Jurkat, Clone E6-1 (cell line): ENCODE results near the gene HMG20A.

ENCODE experiments used
- DNase-seq: peaks from one replicate; pipeline ENCODE4 v3.0.0-alpha.2; 2011; ENCODE audit warnings: low read depth, low spot score
- H3K4me3 ChIP-seq: 2 replicates; pipeline ENCODE4 v1.5.1; 2011; ENCODE audit warnings: mild to moderate bottlenecking, low read length, control low read depth, moderate library complexity

The HMG20A gene

DNA sequence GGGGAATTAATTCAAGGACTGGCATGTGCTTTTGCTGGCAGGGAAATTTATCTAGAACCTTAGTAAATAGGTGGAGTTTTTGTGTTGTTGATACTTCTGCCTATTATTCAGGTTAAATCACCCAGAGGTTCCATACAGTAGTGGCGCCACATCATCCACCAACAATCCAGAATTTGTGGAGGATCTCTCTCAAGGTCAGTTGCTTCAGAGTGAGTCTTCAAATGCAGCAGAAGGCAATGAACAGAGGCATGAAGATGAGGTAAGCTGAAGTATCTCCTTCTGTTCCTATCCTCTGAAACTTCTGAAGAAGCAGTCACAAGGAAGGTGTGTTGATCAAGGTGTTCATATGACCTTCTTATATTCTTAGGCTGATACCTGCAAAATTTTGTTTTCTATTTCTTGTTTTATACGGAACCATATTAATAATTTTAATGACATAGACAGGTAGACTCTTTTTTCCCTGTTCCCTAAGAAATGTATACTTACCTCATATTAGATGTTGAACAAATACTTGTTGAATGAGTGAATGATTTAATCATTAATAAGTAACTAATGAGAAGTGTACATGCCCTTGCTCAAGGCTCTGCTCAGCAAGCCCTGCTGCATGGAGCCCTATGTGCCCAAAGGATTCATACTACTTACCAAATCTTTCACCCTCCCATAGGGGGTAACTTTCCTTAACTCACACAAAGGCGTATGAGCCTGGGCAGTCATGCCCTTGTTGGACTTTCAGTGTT is 43.6 kb downstream of the HMG20A start:
- no peak overlapping the region for H3K4me3 ChIP-seq
- no peak for DNase-seq

- no peak for DNase-seq
Observed at GRCh38 chr15:77466521-77466920, 45.8 kb downstream of the HMG20A start.

GRCh38 chr15:77468896-77469295 is 48.2 kb downstream of the HMG20A start:
- no peak overlapping the region for H3K4me3 ChIP-seq
- DNase-seq = no peak

More at GRCh38 chr15:77466521-77466920, 45.8 kb downstream of the HMG20A start:
- no peak overlapping the region for H3K4me3 ChIP-seq

DNA sequence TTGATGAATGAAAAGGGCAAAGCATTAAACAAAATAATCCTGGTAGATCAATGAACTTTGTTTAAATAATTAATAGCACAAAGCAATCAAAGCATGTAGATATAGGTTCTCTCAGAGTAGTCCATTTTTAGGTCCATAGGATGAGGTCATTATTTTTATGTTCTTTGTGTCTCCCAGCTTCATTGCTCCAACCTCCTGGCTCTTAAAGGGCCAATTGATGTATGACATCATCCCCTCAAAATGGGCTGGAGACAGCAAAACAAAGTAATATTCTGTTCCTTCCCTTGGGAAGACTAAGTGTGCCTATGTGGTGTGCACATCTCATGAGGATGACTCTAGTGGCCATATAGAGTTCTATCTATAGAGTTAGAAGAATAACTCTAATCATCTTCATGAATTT is 49.5 kb downstream of the HMG20A start:
- DNase-seq = no peak
- H3K4me3 ChIP-seq = no peak overlapping the region

- H3K4me3 ChIP-seq = no peak overlapping the region
- DNase-seq = no peak
Observed at GRCh38 chr15:77473328-77473727, 52.6 kb downstream of the HMG20A start.

DNA sequence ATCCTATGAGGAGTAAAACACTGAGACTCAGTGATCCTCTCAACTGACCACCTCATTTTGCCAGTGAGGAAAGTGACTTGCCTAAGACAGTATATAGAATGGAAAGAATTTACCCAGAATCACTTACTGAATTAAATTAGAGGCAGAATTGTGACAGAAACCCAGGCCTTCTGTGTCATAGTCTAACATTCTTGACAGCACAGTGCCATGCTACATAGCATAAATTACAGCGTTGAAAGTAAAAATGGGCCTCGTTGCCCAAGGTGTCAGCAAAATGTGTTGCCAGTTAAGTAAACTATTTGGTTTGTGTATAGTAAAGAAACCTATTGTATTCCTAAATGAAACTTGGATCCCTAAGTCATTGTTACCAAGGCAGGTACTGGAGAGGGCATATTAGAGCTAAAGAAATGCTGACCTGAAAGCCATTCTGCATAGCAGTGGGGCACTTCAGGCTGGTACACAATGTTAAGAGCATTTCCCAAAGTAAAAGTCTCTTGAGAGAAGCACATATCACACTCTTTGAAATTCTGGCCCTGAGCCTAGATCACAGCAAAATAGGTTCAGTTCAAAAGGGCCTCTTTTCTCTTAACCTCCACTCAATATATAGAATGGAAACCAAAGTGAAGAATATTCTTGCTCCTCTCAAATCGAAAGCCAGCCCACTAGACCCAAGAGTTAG is 53.8 kb downstream of the HMG20A start:
- H3K4me3 ChIP-seq = no peak overlapping the region
- no peak for DNase-seq

DNA sequence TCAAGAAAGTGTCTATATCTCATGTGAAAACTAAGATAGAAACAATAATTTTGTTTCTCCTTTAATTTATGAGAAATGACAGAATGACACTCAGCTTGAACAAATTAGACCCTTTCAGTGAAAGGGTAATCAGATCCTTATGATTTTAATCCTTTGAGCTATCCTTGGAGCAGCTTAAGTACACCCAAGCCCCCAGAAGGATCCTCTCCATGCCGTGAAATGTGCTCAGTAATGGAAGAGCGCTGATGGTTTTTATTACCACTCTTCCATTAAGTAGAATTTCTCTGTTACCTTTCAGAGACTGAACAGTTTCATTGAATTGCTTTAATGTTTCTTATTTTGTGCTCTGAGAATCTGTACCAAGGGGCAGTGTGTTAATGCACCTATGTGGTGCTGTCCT is 54.3 kb downstream of the HMG20A start:
- H3K4me3 ChIP-seq = no peak overlapping the region
- no peak for DNase-seq

- DNase-seq = no peak
- no peak overlapping the region for H3K4me3 ChIP-seq
Observed at GRCh38 chr15:77475898-77476297, 55.2 kb downstream of the HMG20A start.

- H3K4me3 ChIP-seq = no peak overlapping the region
- no peak for DNase-seq
Observed at GRCh38 chr15:77476995-77477394, 56.3 kb downstream of the HMG20A start.

DNA sequence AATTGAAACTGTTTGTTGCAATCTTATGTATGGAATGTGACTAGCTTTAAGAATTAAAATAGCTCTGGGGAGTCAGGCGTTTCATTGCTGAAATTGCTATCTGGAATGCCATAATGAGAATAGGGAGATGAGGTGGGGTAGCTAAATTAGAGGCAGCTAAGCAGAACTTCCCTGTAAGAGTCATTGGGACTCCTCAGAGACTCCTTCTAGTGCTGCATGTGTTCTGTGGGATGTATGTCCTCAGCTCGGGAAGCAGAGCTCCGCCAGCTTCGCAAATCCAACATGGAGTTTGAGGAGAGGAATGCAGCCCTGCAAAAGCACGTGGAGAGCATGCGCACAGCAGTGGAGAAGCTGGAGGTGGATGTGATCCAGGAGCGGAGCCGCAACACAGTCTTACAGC is 57.4 kb downstream of the HMG20A start:
- no peak for DNase-seq
- H3K4me3 ChIP-seq = no peak overlapping the region

GRCh38 chr15:77479015-77479414 is 58.3 kb downstream of the HMG20A start:
- no peak overlapping the region for H3K4me3 ChIP-seq
- DNase-seq = no peak

GRCh38 chr15:77480859-77481633 is 60.4 kb downstream of the HMG20A start:
- no peak for DNase-seq
- no peak overlapping the region for H3K4me3 ChIP-seq

DNA sequence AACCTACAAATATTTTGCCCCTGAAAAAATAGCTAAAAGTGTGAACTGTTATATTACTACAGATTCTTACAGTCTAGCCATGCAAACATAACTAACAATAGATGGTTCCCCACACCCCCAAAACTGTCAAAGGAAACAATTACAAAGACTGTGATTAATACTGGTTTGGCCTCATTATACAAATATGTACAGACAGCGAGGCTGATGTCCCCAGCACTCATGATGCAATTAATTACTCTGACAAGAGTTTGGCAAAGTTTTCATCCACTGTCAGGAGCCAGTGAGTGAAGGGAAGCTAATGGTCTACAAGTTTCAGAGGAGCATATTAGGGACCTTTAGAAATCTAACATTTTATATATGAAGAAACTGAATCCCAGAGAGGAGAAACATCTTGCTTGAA is 61.0 kb downstream of the HMG20A start:
- no peak overlapping the region for H3K4me3 ChIP-seq
- no peak for DNase-seq

- no peak for DNase-seq
- no peak overlapping the region for H3K4me3 ChIP-seq
Observed at GRCh38 chr15:77482570-77482969, 61.9 kb downstream of the HMG20A start.

GRCh38 chr15:77483425-77484140 is 62.9 kb downstream of the HMG20A start:
- no peak overlapping the region for H3K4me3 ChIP-seq
- no peak for DNase-seq

GRCh38 chr15:77484994-77485393 is 64.3 kb downstream of the HMG20A start:
- DNase-seq = no peak
- no peak overlapping the region for H3K4me3 ChIP-seq

DNA sequence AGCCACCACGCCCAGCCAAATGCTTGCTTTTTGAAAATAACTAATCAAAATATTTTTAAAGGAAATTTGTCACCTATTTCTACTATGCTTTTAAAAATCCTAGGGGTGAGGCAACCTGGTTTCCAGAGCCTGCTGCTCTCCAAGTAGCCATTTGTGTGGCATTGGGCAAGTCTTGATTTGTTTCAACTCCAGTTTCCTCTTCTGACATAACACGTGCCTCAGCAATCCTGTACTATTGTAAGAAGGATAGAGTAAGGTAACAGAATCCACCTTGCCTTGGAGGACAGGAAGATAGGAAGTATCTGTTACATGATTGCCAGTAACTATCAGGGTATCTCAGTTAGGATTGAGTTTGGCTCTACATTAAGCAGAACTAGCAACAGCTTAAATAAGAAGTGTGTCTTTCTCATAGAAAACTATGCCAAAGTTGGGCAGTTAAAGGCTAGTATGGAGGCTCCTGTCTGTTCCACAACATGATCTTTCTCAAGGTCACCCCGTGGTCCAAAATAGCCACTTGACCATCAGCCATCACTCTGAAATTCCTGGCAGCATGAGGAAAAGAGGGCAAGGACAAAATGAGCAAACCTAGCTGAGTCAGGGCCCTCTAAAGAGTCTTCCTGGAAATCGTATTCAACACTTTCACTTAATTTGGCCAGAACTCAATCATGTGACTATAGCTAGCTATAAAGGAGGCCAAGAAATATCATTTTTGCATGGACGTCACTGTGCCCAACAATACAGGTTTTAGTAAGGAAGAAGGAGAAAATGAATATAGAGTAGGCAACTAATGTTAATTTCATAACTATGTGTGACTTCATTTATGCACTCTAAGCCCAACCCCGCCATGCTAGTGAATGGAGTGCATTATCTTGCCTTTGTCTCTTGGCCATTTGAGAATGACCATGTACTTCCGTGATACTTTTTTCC is 66.1 kb downstream of the HMG20A start:
- H3K4me3 ChIP-seq = no peak overlapping the region

GRCh38 chr15:77487469-77487842 is 66.8 kb downstream of the HMG20A start:
- no peak for DNase-seq
- no peak overlapping the region for H3K4me3 ChIP-seq

More for the DNA sequence above, 66.1 kb downstream of the HMG20A start:
- DNase-seq = no peak

DNA sequence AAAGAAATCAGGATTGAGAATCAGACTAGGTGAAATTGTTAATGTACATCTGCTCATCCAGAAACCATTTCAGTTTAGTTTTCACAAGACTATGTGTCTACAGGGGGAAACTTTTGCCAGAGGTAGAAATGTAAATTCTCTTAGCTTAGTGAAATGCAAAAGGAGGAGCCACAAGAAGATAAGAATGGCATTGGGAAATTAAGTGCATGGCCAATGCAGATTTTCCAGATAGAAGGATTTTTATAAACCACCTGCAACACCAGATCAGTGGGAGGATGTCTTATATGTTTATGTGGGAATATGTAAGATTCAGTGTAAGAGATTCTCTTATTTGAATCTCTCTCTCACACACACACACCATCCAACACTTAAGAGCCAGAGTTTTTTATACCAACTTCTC is 67.2 kb downstream of the HMG20A start:
- DNase-seq = no peak

More for the DNA sequence above, 67.2 kb downstream of the HMG20A start:
- H3K4me3 ChIP-seq = no peak overlapping the region
